GM13976 (cell line): ENCODE measurements around the gene SYT1.

Experiments
- DNase-seq: peaks from one replicate; pipeline ENCODE4 v3.0.0; 2012; ENCODE audit warnings: low spot score
- in situ Hi-C: fragments of 300-500 bp; cut with MboI; formaldehyde crosslinking; loops from one replicate; pipeline ENCODE4 v1.12.0; 2022; ENCODE audit warnings: low sequenced_read_pairs, mixed read lengths, inconsistent platforms; ENCODE audit not compliant: unreplicated experiment
- TF ChIP-seq, protein P1 (sequence below): IDR thresholded peaks from 2 replicates; pipeline ENCODE4 v1.5.1; 2012; ENCODE audit warnings: borderline replicate concordance, mild to moderate bottlenecking; ENCODE audit not compliant: insufficient read depth; ENCODE audit errors: extremely low read depth, missing control alignments, control extremely low read depth

The SYT1 gene

DNA sequence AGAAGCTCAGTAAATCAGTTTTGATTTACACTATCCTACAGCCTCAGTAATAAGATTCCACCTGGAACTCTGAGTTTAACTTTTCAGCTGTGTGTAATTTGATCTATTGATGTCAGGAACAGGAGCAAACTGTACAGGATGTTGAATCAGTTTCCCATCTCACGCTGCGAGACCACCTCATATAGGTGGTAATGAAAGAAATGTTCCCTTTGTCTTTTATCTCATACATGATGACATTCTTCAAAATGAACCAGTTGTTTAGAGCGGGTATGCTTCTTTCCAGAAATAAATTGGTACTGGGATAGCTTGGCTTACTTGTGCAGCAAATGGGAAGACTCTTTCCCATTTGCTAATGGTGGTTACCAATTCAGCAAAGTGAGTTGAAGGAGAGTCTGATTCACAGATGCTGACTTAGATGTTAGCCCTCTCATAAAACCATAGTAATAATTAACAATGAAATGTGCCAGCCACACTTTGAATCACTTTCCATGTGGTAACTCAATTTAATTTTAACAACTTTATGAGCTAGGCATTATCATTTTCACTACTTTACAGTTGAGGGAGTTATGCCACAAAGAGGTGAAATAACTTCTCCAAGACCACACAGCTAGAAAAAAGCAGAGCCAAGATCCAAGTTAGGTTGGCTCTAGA is 574.7 kb downstream of the SYT1 start:
- in situ Hi-C loops = no loop called here
- DNase-seq = no peak
- TF ChIP-seq, protein P1, sequence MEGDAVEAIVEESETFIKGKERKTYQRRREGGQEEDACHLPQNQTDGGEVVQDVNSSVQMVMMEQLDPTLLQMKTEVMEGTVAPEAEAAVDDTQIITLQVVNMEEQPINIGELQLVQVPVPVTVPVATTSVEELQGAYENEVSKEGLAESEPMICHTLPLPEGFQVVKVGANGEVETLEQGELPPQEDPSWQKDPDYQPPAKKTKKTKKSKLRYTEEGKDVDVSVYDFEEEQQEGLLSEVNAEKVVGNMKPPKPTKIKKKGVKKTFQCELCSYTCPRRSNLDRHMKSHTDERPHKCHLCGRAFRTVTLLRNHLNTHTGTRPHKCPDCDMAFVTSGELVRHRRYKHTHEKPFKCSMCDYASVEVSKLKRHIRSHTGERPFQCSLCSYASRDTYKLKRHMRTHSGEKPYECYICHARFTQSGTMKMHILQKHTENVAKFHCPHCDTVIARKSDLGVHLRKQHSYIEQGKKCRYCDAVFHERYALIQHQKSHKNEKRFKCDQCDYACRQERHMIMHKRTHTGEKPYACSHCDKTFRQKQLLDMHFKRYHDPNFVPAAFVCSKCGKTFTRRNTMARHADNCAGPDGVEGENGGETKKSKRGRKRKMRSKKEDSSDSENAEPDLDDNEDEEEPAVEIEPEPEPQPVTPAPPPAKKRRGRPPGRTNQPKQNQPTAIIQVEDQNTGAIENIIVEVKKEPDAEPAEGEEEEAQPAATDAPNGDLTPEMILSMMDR = no peak

DNA sequence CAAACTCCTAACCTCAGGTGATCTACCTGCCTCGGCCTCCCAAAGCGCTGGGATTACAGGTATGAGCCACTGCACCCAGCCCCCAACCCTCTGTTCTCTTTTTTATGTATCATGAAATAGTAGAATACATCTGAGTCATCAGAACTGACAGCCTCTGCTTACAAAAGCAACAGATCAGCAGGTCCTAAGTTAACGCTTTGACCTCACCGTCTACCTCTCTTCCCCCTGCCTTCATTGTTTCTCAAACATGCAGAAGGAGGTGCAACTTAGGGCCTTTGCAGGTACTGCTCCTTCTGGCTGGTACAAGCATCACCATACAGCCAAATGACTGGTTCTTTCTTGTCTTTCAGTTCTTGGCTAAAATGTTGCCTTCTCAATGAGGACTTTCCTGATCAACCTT is 577.0 kb downstream of the SYT1 start:
- TF ChIP-seq, protein P1 = no peak
- in situ Hi-C loops = no loop called here
- no peak for DNase-seq

DNA sequence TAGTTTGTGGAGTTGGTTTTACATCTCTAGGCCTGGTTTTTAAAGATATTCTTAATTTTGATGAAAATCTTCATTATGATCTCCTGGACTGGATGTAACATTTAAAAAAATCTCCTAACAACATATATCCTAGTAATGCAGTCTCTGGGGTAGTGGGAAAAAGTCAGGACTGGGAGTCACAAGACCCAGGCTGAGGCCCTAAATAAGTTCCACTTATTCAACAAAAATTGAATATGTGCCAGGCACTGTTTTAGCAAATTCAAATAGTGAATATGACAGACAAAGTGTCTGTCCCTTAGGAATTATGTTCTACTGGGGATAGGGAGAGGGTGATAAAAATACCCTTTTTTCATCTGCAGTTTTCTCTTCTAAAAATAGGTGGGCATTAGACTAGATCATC is 577.8 kb downstream of the SYT1 start:
- TF ChIP-seq, protein P1 = no peak
- in situ Hi-C loops = no loop called here
- no peak for DNase-seq

DNA sequence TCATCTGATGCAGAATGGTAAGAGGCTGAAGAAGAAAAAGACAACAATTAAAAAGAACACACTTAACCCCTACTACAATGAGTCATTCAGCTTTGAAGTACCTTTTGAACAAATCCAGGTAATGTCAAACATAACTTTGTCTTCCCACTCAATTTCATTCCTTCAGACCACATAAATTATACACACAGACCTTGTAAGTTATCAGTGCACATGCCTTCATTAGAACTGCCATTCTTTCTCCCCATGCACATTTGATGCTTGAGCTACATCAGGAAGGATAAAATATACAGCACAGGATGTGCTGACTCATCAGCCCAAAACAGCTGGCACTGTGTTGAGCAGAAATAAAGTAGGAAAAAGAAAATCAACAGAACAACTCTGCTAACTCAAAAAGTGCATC is 579.5 kb downstream of the SYT1 start:
- in situ Hi-C loops = no loop called here
- TF ChIP-seq, protein P1 = no peak
- DNase-seq = no peak

DNA sequence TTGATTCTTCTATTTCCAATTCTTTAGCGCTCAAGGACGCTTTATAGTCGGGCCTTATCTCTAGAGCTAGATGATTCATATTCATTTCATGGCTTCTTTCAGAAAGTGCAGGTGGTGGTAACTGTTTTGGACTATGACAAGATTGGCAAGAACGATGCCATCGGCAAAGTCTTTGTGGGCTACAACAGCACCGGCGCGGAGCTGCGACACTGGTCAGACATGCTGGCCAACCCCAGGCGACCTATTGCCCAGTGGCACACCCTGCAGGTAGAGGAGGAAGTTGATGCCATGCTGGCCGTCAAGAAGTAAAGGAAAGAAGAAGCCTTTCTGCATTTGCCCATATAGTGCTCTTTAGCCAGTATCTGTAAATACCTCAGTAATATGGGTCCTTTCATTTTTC is 584.2 kb downstream of the SYT1 start:
- TF ChIP-seq, protein P1 = no peak
- DNase-seq = peak; percentile 0
- in situ Hi-C loops = no loop called here

DNA sequence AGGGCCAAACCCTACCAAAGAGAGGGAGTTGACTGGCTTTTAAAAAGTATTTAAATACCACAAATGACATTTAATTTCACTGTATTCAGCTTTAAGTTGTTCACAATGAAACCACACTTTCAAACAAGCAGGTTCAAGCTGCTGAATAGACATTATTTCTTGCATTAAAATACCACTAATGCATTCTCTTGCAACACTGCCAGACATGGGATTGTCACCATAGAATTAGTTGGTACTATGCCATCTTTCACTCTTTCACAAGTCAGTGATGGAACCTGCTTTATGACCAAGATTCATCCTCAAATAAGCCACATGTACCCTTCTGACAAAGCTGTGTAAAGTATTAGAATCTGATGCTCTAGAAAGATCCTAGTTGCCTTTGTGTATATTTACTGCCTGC is 586.8 kb downstream of the SYT1 start:
- TF ChIP-seq, protein P1 = no peak
- in situ Hi-C loops = no loop called here
- peak; percentile 0 for DNase-seq
